GM18511 (cell line): ENCODE data around the gene CCSER1.
"Not testable (repeated sequence)": the region's sequence is repeated elsewhere in the genome, so short reads cannot be mapped to it uniquely, and the experiment has no call there.

ENCODE experiments used
- ATAC-seq: cut with Tn5 transposase; IDR thresholded peaks from one replicate; pipeline ENCODE4 v1.9.1; 2021; ENCODE audit warnings: mild to moderate bottlenecking, moderate library complexity; ENCODE audit not compliant: unreplicated experiment

The CCSER1 gene

DNA sequence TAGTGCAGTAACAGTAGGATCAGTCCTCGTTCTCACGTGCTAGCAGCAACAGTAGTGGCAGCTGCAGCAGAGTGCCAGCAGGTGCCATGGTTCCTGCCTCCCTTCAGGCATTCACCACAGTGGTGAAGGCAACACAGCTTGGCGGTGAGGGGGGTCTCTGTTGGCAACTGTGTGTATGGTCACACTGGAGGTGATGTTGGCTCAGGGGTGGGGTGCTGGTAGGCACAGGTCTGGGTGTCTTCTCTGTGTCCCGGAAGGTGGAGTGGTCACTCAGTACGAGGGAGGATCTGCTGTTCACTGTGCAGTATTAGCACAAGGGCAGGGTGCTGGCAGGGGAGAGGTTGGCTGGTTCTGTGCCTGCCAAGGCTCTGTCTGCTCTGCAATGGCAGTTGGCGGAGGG, 671.8 kb downstream of the CCSER1 start:
- no peak for ATAC-seq

DNA sequence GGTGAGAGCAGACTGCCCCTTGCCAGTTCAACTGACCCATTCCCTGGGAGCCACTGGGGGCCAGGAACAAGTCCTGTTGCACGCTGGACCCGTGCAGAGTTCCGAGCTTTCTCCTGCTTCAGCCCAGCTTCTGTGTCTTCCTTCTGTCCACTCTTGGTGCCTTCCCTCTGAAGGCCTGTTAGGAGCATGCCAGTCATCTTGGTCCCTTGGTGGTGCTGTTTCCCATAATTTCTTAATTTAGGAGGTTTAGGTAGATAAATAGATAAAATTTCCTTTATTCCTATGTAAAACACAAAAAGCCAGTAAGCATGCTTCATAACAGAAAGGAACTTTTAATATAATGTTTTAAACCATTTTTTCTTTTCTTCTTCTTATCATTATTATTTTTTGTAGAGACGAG, 672.7 kb downstream of the CCSER1 start:
- ATAC-seq: no peak

DNA sequence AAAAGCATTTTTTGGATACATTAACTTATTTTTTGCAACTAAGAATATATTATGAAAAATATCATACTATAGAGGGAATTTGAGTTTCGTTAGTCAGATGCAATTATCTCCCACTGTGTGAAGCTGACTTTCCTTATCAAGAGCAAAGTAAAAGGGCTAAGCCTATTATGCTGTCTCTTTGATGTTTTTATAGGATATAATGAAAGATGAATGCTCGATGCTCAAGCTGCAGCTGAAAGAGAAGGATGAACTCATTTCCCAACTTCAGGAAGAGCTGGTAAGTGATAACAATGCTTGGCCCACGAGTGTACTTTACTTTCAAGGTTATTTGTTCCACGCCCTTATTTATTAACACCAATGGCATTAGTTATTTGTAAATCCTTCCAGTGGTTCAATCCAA, 688.4 kb downstream of the CCSER1 start:
- no peak for ATAC-seq

DNA sequence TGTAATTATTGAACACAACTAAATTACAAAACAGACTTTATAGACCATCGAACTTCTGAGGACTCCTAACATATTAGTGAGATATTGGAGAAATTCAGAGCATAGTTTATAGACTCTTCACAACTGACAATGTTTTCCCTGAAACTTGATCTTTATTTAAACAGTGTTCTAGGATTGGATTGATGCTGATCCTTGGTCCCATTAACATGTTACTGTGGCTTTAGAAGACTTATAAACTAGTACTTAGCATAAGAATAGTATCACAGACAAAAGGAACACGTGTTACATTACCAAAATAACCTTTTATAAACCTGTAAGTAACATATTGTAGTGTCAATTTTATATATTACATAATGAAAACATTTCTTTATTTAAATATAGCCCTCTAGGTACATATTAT, 689.6 kb downstream of the CCSER1 start:
- ATAC-seq: no peak

DNA sequence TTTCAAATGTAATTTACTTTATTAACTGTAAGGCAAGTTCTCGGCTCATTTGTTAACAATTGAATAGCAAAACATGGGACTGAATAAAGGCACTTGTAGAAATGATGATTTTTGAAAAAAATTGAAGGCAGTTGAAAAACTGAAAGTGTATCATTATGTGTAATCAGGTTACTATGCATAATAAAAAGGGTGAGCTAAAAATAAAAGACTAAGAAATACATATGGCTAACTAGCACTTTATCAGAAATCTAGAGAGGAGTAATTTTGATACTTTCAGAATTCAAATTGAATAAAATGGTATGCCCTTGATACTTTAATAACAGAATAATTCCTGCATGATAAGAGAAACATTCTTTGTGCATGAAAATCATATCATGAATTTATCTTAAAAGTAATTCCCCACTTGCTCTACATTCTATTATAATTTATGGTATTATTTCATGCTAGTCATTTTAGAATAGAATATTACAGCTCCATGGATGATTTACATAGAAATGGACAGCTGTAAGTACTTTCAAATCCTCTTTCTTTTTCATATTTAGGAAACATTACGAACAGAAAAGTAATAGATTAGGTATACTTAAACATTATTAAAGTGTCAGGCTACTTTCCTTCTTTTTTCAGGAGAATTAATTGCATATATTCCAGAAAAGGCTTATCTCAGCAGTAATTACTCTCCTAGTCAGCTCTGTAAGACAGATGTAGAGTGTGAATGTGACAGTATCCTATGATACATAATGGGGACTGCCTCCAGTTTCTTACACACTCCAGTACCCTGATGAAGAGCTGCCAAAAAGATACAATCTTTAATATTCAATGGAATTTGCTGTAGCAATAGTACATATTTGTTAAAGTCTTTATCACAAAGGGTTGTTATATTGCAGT, 697.3 kb downstream of the CCSER1 start:
- peak; percentile 87 for ATAC-seq

DNA sequence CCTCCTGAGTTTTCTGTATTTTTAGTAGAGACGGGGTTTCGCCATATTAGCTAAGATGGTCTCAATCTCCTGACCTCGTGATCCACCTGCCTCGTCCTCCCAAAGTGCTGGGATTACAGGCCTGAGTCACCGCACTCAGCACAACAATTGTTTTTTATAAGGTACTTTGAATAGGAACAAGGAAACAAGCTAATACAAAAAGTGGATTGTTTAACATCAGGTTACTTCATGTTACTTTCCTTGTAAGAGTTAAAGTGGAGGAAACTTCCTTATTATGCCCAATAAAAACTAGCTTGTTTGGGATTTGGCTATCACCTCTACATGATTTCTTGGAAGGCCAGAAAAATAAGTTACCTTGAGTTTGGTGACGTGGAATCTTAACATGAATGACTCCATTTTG, 698.7 kb downstream of the CCSER1 start:
- no peak for ATAC-seq

DNA sequence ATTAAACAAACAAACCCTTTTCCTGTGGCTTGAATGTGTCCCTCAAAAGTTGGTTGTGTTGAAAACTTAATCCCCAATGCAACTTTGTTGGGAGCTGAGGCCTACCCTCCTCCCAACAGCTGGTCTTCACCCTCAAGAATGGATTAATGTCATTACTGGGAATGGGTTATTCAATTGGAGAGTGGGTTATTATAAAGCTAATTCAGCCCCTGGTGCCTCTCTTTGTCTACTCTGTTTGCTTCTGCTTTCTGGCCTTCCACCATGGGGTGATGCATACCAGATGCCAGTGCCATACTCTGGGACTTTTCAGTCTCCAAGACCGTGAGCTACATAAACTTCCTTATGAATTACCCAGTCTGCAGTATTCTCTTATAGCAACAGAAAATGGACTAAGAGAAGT, 706.5 kb downstream of the CCSER1 start:
- ATAC-seq: no peak

DNA sequence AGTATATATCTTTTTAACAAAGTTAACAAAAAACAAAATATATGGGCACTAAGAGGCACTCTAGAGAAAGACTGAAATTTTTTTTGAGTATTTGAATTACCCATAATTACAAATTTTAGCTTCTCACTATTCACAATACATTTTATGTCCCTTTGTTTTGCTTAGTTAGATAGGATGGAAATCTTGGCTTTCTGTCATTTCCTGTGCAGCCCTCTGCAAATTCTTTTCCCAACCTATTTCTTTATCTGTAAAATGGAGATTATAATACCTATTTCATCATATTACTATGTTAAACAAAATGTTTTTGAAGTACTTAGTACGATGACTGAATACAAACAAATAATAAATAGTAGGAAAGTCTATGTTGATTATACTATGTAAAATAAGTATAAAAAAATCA, 710.0 kb downstream of the CCSER1 start:
- ATAC-seq: no peak

DNA sequence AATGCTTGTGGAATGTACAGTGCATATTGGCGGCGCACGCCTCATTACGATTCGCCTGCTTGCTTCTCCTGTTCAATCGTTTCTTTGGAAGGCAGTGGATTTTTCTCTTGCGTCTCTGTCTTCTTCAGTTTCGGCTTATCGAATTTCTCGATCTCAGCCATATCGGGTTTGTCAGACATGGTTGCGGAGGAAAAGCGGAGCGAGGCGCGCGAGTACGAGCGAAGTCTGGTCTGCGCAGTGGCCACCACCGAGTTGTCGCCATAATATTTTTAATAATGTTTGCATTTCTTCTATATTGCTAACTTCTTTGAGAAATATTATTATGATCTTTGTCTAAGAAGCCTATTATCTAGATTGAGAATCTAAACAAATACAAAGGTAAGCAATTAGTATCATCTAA, 711.7 kb downstream of the CCSER1 start:
- not testable (repeated sequence) for ATAC-seq

DNA sequence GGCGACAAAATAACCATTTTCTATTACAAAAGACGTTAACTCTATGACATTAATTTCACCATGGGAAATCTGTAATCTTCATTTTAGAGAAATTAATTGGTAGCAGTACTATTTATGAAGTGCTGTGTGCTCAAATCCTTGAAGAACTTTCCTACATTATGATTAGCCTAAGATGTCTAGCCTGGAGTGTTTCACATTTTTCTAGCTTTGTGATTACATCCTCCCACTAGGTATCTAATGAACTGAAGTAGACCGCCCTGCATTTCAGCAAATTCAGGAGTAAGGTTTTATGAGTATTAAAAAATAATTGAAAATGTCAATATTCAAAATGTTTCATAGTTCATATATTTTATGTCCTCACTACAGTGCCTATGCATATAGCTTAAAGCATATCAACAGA, 713.1 kb downstream of the CCSER1 start:
- ATAC-seq: no peak

DNA sequence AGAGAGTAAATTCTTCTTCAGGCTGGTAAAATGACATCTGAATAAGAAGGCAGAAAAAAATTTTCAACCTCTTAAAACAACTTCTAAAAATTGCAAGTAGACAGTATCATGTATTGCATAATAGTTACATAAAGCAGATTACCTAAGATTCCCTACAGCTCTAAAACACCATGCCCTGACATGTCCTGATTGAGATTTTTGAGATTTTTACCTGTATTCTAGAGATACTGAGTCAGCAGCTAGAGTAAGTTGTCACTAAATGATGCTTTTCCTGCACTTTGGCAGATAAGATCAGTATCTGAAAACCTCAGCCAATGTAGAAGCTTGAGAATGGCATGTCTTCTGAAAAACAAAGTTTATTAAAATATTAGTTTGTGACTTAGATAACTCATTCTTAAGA, 713.6 kb downstream of the CCSER1 start:
- no peak for ATAC-seq

DNA sequence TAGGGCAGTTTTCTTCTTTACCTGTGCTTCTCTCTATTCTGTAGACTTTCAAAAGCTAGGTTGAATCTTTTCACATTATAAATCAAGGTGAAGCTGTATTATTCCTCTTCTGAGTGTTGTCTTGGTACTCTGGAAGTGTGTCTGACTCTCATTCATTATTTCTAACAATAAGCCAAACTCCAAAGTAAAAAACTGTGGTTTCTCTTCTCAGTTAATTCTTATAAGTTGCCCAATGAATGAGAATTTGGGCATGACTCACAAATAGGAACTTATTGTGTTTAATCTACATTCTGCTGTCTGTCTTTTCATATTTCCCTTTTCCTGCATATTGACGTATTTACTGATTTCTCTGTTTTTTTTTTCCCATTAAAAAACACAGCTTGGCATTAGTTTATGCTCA, 714.5 kb downstream of the CCSER1 start:
- ATAC-seq: no peak

DNA sequence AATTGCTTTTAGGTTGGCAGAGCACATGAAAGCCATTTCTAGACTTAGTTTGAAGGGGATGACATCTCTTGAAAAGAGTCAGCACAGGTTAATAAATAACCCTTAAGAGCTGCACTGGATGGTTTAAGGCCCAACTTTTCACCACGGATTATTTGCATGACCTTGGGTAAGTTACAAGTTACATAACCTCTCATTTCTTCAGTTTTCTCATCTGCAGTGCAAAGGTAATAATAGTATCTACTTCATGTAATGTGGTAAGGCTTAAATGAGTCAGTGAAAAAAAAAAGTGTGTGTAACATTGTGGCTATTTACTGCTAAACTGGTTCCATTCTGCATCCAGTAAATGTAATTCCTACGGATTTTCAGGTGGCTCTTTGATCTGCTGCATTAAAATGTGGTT, 715.8 kb downstream of the CCSER1 start:
- peak; percentile 95 for ATAC-seq

DNA sequence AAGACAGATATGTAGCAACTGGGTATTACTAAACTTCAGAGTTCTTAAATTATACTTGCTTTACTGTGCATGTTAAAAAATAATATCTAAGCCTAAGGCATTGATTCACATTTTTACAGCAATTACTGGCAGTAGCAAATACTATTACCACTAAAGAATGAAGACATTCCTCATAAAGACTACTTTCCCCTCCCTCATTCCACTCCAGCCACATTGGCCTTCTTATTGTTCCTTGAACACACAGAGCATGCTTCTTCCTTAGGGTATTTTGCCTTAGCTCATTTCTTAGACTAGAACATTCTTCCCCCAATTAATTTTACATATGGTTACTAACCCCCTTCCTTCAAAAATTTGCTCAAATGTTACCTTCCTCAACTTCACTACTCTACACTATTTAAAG, 717.0 kb downstream of the CCSER1 start:
- ATAC-seq: no peak

DNA sequence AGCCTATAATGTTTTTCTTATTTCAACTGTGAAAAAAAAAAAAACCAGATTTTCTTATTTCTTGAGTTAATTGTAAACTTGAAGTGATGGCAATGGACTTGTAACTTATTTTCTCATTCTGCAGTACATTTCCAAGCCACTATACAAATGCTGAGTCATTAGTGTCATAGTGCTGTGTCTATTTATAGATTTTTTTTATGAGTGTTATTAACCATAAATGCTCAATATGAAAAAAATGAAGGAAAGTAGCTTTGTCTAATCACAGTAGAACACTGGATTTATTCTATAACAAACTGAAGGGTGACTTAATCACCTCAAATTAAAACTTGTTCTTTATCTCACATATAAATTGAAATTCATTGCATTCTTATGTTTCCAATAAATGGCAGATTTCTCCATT, 718.6 kb downstream of the CCSER1 start:
- peak; percentile 52 for ATAC-seq

DNA sequence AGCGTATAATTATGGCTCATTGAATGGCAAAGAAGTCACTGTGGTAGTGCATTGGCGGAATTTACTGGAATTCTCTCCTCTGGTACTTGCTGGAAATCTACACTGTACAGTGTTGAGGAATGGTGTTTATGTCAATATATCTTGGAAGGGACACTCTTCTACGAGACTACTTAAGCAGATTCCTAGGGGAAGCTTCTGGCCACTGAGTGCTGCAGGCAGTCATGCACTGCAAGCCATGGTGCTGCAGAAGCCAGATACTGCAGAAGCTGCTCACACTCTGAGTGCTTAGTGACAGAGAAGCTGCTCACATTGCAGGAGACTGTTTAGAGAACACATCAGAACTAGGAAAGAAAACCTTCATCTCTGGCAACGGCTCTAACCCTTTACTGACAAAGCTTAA, 725.0 kb downstream of the CCSER1 start:
- peak; percentile 47 for ATAC-seq

DNA sequence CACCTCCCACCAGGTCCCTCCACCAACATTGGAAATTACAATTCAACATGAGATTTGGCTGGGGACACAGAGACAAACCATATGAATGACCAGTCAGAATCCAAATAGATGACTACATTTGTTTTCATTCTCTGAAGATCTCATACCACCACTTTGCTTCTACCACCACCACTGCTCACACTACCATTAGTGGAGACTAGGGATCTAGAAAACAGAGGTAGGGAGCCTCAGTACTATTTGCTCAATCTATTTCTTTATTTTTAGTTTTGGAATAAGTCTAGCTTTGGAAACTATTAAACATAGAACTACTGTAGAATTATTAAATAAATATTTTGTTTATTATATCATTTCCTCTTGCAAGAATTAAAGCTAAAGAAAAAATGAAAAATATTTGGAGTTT, 727.9 kb downstream of the CCSER1 start:
- ATAC-seq: no peak

DNA sequence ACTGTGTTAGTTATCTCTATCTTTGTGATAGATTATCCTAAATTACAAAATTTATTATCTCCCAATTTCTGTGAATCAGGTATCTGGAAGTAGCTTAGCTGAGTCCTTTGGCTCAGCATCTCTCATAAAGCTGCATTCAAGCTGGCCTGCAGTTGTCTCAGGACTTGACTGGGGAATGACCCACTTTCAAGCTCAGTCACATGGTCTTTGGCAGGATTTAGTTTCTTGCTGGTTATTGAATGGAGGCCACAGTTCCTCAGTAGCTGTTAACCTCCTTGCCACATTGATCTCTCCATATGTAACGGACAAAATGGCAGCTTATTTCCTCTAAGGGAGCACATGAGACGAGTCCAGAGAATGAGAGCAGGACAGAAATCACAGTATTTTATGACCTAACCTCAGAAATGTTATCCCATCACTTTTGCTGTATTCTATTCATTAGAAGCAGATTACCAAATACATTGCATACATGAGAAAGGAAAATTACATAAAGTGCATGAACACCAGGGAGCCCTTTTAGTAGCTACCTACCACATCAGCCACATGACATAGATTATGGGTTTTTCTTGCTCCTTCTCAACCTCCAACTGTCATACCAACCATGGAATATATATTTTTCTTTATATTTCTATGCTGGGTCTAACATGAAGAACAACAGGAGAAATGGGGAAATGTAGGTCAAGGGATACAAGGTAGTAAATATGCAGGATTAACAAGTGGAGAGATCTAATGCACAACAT, 730.1 kb downstream of the CCSER1 start:
- no peak for ATAC-seq

DNA sequence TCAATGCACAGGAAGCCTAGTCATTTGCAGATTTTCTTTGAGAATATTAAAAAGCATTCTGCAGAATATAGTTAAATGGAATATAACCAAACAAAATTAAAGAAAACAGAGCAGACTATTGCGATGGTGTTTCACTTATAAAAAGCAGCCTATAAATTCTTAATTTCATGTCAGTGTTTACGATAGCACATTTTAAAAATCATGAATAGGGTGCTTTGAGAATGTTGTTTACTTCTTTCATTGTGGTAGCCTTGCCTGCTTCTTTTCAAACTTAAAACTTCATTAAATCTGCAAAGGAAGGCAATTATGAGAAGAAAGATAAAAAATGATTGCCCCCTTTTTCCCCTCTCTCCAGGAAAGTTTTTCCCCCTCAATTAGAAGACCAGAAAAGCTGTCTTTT, 748.6 kb downstream of the CCSER1 start:
- no peak for ATAC-seq

DNA sequence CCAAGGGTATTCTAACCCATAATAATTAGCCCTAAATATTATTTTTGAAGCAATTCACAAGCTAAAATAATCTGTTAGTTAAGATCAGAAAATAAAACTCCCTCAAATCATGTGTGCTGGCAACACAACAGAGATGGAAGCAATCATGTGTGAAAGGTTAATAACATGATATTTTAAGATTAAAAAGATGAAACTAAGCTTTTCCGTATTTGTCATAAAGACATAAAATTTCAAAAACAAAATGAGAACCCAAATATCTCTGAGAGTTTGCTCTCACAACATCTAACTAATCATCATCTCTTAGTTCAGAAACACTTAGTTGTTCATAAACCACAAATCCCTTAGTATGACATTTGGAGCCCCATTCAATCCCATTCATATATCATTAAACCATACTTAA, 749.1 kb downstream of the CCSER1 start:
- ATAC-seq: no peak

DNA sequence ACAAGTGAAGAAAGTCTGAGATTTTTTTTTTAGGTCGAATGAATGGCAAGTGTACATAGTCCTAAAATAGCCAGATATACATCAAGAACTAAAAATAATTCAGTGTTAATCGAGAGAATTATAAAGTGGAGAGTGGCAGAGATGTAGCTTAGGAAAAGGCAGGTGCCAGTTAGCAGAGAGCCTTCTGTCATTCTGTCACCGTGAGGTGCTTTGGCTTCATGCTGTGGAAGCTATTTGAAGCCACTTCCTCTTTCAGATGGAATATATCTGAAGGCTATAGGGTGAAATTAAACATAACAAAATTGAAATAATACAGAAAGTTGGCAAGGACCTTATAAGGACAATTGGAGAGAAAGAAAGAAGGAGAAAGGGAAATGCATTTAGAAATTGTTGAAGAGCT, 756.3 kb downstream of the CCSER1 start:
- peak; percentile 75 for ATAC-seq

DNA sequence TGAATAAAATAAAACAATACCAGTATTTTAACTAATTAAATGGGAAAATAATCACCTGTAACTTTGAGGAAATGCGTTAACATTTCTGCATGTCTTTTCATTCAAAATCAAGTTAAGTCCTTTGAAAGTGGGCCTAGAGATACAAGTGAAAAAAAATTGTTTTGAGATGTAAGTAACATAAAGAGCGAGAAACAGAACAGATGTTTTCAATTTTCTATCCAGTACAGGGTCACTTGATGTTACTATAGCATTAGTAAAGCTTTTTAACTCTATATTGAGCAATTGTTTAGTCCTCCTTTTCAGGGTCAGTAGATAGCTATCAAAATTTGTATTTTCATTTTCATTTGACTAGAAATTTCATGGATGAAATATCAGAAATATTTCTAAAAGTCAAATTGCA, 761.4 kb downstream of the CCSER1 start:
- no peak for ATAC-seq
